Globus pallidus (tissue), 1 donor: ENCODE results near the gene CFL2.
"Not testable (repeated sequence)": the region's sequence is repeated elsewhere in the genome, so short reads cannot be mapped to it uniquely, and the experiment has no call there.

Source experiments
- DNase-seq: peaks from one replicate; pipeline ENCODE4 v3.0.0-alpha.2; 2015; ENCODE audit warnings: low spot score

The CFL2 gene

GRCh38 chr14:34711796-34712712 lies 2.3 kb downstream of the CFL2 start:
- DNase-seq, result peak; percentile 36

- DNase-seq, result peak; percentile 83
Observed at GRCh38 chr14:34711169-34711568, 3.2 kb downstream of the CFL2 start.

GRCh38 chr14:34710744-34711143 lies 3.6 kb downstream of the CFL2 start:
- peak; percentile 37 for DNase-seq

- peak; percentile 54 for DNase-seq
Observed at GRCh38 chr14:34710006-34710405, 4.4 kb downstream of the CFL2 start.

- DNase-seq, result no peak
Observed at GRCh38 chr14:34707722-34708121, 6.7 kb downstream of the CFL2 start.

GRCh38 chr14:34701808-34702207 lies 12.6 kb downstream of the CFL2 start:
- DNase-seq, result no peak

- DNase-seq, result no peak
Observed at GRCh38 chr14:34700622-34701130, 13.7 kb downstream of the CFL2 start.

GRCh38 chr14:34699873-34700621 lies 14.3 kb downstream of the CFL2 start:
- DNase-seq, result no peak

GRCh38 chr14:34694216-34694615 lies 20.2 kb downstream of the CFL2 start:
- not testable (repeated sequence) for DNase-seq

- DNase-seq, result no peak
Observed at GRCh38 chr14:34693228-34693939, 21.0 kb downstream of the CFL2 start.

- DNase-seq, result no peak
Observed at GRCh38 chr14:34692898-34693227, 21.5 kb downstream of the CFL2 start.

- DNase-seq, result no peak
Observed at GRCh38 chr14:34692348-34692747, 22.0 kb downstream of the CFL2 start.

- no peak for DNase-seq
Observed at GRCh38 chr14:34691206-34691605, 23.2 kb downstream of the CFL2 start.

GRCh38 chr14:34688470-34689206 lies 25.8 kb downstream of the CFL2 start:
- no peak for DNase-seq

- no peak for DNase-seq
Observed at GRCh38 chr14:34685819-34686428, 28.5 kb downstream of the CFL2 start.

- DNase-seq, result no peak
Observed at GRCh38 chr14:34684578-34684977, 29.8 kb downstream of the CFL2 start.

GRCh38 chr14:34682787-34683321 lies 31.5 kb downstream of the CFL2 start:
- no peak for DNase-seq

GRCh38 chr14:34680806-34681479 lies 33.5 kb downstream of the CFL2 start:
- DNase-seq, result no peak

- no peak for DNase-seq
Observed at GRCh38 chr14:34678735-34679134, 35.7 kb downstream of the CFL2 start.

- peak; percentile 79 for DNase-seq
Observed at GRCh38 chr14:34678306-34678705, 36.1 kb downstream of the CFL2 start.
